IMR-90 (cell line): Measurements from ENCODE around the gene RAPH1.

Experiments used
- BHLHE40 ChIP-seq: fragments of 150-350 bp; IDR thresholded peaks from 2 replicates; pipeline ENCODE4 v1.6.1; 2016; ENCODE audit warnings: mild to moderate bottlenecking, low read depth, low read length
- CEBPB ChIP-seq: IDR thresholded peaks from 2 replicates; pipeline ENCODE4 v1.6.1; 2012; ENCODE audit warnings: low read depth, low read length, improper control_type of control experiment
- CHD1 ChIP-seq: IDR thresholded peaks from 2 replicates; pipeline ENCODE4 v1.6.1; 2012; ENCODE audit warnings: low read depth, low read length, improper control_type of control experiment
- MAFK ChIP-seq: IDR thresholded peaks from 2 replicates; pipeline ENCODE4 v1.6.1; 2012; ENCODE audit warnings: low read depth, low read length, improper control_type of control experiment
- MAZ ChIP-seq: IDR thresholded peaks from 2 replicates; pipeline ENCODE4 v1.6.1; 2012; ENCODE audit warnings: low read depth, mild to moderate bottlenecking, low read length, improper control_type of control experiment, moderate library complexity, borderline replicate concordance
- MXI1 ChIP-seq: IDR thresholded peaks from 2 replicates; pipeline ENCODE4 v1.6.1; 2012; ENCODE audit warnings: low read depth, mild to moderate bottlenecking, low read length, moderate library complexity, borderline replicate concordance
- POLR2A ChIP-seq: IDR thresholded peaks from 2 replicates; pipeline ENCODE4 v1.6.1; 2012; ENCODE audit warnings: mild to moderate bottlenecking, low read depth, low read length
- TF ChIP-seq, protein P1 (sequence below): conservative IDR thresholded peaks from 2 replicates; pipeline ENCODE4 v1.5.1; 2012; ENCODE audit warnings: mild to moderate bottlenecking, low read depth, low read length, improper control_type of control experiment
- TF ChIP-seq, protein P2 (sequence below): fragments of 150-350 bp; IDR thresholded peaks from 2 replicates; pipeline ENCODE4 v1.6.1; 2017; ENCODE audit warnings: mild to moderate bottlenecking, antibody characterized with exemption, low read length, low read depth
- TF ChIP-seq, protein P3 (sequence below): fragments of 150-350 bp; IDR thresholded peaks from 2 replicates; pipeline ENCODE4 v1.6.1; 2016; ENCODE audit warnings: low read depth, mild to moderate bottlenecking, low read length, moderate library complexity, borderline replicate concordance

DNA sequence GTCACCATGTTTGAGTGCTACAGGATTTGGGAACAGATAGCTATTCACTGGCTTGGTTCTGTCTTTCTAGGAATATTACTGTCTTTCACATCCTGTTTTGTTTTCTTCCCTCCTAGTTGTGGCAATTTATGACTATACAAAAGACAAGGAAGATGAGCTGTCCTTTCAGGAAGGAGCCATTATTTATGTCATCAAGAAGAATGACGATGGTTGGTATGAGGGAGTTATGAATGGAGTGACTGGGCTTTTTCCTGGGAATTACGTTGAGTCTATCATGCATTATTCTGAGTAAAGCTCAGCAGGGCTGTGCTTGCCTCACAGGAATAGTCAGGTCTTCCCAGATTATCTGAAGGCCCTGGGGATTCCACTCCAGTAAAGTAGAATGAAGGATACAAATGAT, 108.0 kb downstream of the RAPH1 start:
- TF ChIP-seq POLR2A (no peak), CEBPB (no peak), MAFK (no peak), MXI1 (no peak), MAZ (no peak), CHD1 (no peak), BHLHE40 (no peak)
- TF ChIP-seq, protein P1, sequence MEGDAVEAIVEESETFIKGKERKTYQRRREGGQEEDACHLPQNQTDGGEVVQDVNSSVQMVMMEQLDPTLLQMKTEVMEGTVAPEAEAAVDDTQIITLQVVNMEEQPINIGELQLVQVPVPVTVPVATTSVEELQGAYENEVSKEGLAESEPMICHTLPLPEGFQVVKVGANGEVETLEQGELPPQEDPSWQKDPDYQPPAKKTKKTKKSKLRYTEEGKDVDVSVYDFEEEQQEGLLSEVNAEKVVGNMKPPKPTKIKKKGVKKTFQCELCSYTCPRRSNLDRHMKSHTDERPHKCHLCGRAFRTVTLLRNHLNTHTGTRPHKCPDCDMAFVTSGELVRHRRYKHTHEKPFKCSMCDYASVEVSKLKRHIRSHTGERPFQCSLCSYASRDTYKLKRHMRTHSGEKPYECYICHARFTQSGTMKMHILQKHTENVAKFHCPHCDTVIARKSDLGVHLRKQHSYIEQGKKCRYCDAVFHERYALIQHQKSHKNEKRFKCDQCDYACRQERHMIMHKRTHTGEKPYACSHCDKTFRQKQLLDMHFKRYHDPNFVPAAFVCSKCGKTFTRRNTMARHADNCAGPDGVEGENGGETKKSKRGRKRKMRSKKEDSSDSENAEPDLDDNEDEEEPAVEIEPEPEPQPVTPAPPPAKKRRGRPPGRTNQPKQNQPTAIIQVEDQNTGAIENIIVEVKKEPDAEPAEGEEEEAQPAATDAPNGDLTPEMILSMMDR = no peak
- TF ChIP-seq, protein P2, sequence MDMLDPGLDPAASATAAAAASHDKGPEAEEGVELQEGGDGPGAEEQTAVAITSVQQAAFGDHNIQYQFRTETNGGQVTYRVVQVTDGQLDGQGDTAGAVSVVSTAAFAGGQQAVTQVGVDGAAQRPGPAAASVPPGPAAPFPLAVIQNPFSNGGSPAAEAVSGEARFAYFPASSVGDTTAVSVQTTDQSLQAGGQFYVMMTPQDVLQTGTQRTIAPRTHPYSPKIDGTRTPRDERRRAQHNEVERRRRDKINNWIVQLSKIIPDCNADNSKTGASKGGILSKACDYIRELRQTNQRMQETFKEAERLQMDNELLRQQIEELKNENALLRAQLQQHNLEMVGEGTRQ = no peak
- TF ChIP-seq, protein P3, sequence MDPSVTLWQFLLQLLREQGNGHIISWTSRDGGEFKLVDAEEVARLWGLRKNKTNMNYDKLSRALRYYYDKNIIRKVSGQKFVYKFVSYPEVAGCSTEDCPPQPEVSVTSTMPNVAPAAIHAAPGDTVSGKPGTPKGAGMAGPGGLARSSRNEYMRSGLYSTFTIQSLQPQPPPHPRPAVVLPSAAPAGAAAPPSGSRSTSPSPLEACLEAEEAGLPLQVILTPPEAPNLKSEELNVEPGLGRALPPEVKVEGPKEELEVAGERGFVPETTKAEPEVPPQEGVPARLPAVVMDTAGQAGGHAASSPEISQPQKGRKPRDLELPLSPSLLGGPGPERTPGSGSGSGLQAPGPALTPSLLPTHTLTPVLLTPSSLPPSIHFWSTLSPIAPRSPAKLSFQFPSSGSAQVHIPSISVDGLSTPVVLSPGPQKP = no peak
